ENCODE results near the gene CIB4.

DNA sequence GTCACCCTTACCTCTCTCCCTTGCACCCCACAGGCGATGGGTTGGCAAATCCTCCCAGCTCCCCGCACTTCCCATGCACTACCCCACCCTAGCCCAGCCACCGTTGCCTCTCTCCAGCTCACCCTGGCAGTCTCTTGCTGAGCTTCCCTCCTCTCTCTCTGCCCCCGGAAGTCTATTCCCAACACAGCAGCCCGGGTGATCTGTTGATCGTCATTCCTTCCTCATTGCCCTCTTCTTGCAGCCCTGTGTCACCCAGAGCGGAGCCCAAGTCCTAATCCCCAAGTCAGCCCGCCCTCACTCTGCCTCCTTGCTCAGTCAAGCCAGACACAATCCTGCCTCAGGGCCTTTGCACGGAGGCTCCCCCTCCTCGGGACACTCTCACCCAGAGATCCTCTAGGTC, 55.2 kb downstream of the CIB4 start:
- TF ChIP-seq ZFP30 (CRISPR knock-in tag; IDR thresholded peaks at IDR 0.05): no peak
- TF ChIP-seq PPARA (CRISPR knock-in tag; IDR thresholded peaks at IDR 0.05; ENCODE audit: borderline replicate concordance): no peak

Measured in SK-N-SH treated with all-trans-retinoic acid at 6 μM for 48 hours (cell line).